ENCODE results near the gene CYB561D1. TPM values are rescaled to one million over a fixed set of nuclear protein-coding genes. Genes with fewer than 3 reads are reported as not detected.
A peak's percentile ranks its signal among the peaks of the same experiment; 100 is the strongest.

Gene CYB561D1
- total RNA-seq, 1 donor from 2014 or later = 15.1 TPM

DNA sequence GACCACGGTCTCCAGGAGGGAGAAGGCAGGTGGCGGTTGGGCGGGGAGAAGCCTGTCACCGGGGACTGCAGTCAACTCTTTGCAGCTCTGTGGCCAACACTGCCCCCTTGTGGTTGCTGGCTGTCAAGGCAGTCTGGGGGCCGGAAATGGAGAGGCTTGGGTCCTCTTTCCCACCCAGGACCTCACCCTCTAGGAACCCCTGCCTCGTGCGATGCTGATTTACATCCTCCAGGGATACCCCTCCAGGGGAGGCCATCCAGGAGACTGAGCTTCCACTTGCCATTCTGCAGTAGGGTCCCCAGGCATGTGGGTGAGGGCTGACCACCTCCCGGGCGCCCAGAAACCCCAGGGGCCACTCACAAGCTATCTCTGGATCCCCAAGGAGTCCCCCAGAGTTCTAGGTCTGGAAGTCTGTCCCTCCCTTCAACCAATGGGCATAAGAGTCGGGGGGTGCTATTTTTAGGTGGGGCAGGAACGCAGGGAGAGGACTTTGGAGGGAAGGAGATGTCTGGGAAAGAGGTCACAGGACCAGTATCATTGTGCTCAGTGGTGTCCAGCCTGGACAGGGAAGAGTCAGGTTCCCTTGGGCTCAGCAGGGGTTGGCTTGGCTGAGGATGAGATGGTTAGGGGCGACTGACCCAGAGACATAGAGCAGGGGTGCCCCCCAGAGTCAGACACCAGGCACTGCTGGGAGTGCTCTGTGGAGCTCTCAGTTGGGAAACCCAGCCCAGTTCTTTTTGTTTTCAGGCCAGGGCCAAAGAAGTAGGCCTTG lies 38.7 kb downstream of the CYB561D1 start:
- TF ChIP-seq CTCF (IDR thresholded peaks at IDR 0.05) = peak; percentile 94
- intact Hi-C loops (cut with DNase I) = loop anchor here (5.0 kb wide), 1 partner anchor 35 kb away; no protein-coding TSS in a partner anchor
- peak overlapping the region; percentile 56 for H3K27ac ChIP-seq
- ATAC-seq (peak; percentile 92 to 94), DNase-seq (peak; percentile 85)
- H3K9me3 ChIP-seq = no peaks in the 10 kb centered on the region
- peak overlapping the region; percentile 16 for H3K4me3 ChIP-seq
- no peaks in the 10 kb centered on the region for H3K36me3 ChIP-seq
- peaks cover 12% of the 10 kb centered on the region for H3K4me1 ChIP-seq
- no peaks in the 10 kb centered on the region for H3K27me3 ChIP-seq (ENCODE audit: low read depth)

GRCh38 chr1:109534307-109534858 lies 40.5 kb downstream of the CYB561D1 start:
- Histone ChIP-seq H3K4me3 (no peak overlapping the region), H3K27ac (no peak overlapping the region), H3K4me1 (peaks cover 12% of the 10 kb centered on the region), H3K9me3 (no peaks in the 10 kb centered on the region), H3K27me3 (ENCODE audit: low read depth) (no peaks in the 10 kb centered on the region), H3K36me3 (no peaks in the 10 kb centered on the region)
- no peak for DNase-seq
- ATAC-seq = no peak
- no peak for TF ChIP-seq CTCF (IDR thresholded peaks at IDR 0.05)
- intact Hi-C loops (cut with DNase I) = loop anchor here (5.0 kb wide), 1 partner anchor 37 kb away; no protein-coding TSS in a partner anchor

GRCh38 chr1:109535481-109535880 lies 41.6 kb downstream of the CYB561D1 start:
- TF ChIP-seq CTCF (IDR thresholded peaks at IDR 0.05) = no peak
- DNase-seq (no peak), ATAC-seq (no peak)
- Histone ChIP-seq H3K4me1 (peaks cover 12% of the 10 kb centered on the region), H3K27me3 (ENCODE audit: low read depth) (no peaks in the 10 kb centered on the region), H3K36me3 (no peaks in the 10 kb centered on the region), H3K27ac (no peak overlapping the region), H3K4me3 (no peak overlapping the region), H3K9me3 (no peaks in the 10 kb centered on the region)
- intact Hi-C loops (cut with DNase I) = no loop called here

- Histone ChIP-seq H3K27me3 (ENCODE audit: low read depth) (no peaks in the 10 kb centered on the region), H3K4me3 (no peak overlapping the region), H3K4me1 (peaks cover 12% of the 10 kb centered on the region), H3K36me3 (no peaks in the 10 kb centered on the region), H3K27ac (no peak overlapping the region), H3K9me3 (no peaks in the 10 kb centered on the region)
- DNase-seq (no peak), ATAC-seq (no peak)
- TF ChIP-seq CTCF (IDR thresholded peaks at IDR 0.05) = no peak
- intact Hi-C loops (cut with DNase I) = no loop called here
Measured at GRCh38 chr1:109535971-109536491, 42.1 kb downstream of the CYB561D1 start.

DNA sequence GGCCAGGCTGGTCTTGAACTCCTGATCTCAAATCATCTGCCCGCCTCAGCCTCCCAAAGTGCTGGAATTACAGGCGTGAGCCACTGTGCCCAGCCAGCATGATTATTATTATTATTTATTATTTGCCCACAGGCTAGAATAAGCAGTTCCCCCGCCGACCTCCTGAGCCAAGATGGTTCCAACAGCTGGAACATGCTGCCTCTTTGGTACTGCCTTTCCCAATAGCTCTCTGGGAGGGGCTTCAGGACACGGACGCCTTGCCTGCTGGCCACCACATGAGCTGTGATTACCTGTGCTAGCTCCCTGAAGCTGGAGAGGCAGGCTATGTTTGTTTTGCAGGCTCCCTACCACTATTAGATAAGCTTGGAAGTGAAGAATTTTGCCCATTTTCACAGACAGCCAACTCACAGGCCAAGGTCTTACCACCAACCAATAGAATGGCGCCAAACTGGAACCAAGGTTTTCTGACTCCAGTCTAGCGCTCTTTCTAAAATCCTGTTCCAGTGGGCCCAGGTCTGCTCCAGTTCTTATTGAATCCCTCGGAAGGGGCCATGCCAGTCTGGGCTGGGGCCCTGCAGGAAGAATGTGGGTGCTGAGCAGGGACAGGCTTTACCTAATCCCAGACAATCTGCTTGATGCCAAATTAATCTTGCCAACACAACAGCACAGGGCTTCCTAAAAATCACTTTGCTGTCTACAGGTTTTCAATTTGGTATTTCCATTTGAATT lies 43.7 kb downstream of the CYB561D1 start:
- intact Hi-C loops (cut with DNase I) = no loop called here
- ATAC-seq (no peak), DNase-seq (no peak)
- TF ChIP-seq CTCF (IDR thresholded peaks at IDR 0.05) = no peak
- H3K27ac ChIP-seq = no peak overlapping the region
- no peak overlapping the region for H3K4me3 ChIP-seq
- H3K27me3 ChIP-seq (ENCODE audit: low read depth) = no peaks in the 10 kb centered on the region
- peaks cover 5% of the 10 kb centered on the region for H3K4me1 ChIP-seq
- no peaks in the 10 kb centered on the region for H3K36me3 ChIP-seq
- no peaks in the 10 kb centered on the region for H3K9me3 ChIP-seq

All from lower lobe of right lung (tissue), 2 donors.